GM12878 (cell line): Measurements from ENCODE around the gene NPAS1. TPM values are rescaled to one million over a fixed set of nuclear protein-coding genes. Genes with fewer than 3 reads are reported as not detected.

ENCODE experiments used
- ATAC-seq: fragments of 200-7000 bp; cut with Tn5 transposase; 3 replicates; pipeline ENCODE4 v1.9.1; 2020; ENCODE audit warnings: mild to moderate bottlenecking, moderate library complexity
- BruUV-seq: library from RNA; stranded (reverse); fragments of 400-500 nt; replicated peaks from 2 replicates; lab custom pipeline; 2021; lab: Mats Ljungman, UMichigan
- CTCF ChIA-PET: fragments of 300-600 bp; sonication (Branson Sonifier 250); formaldehyde crosslinking; extraction: SDS; loops from one replicate; lab custom pipeline; 2021; ENCODE audit warnings: inconsistent platforms; lab: Yijun Ruan, JAX
- POLR2A ChIA-PET: fragments of 350-600 bp; formaldehyde crosslinking; extraction: SDS; loops from one replicate; lab custom pipeline; 2021; ENCODE audit warnings: inconsistent platforms; lab: Charles Lee
- RAD21 ChIA-PET: fragments of 300-600 bp; sonication (Branson Sonifier 250); formaldehyde crosslinking; loops from one replicate; lab custom pipeline; 2023; ENCODE audit warnings: antibody characterized with exemption; ENCODE audit not compliant: unreplicated experiment; lab: Charles Lee
- SMC1A ChIA-PET: fragments of 300-600 bp; sonication (Branson Sonifier 250); formaldehyde crosslinking; loops from one replicate; lab custom pipeline; 2023; ENCODE audit not compliant: unreplicated experiment, uncharacterized antibody; lab: Charles Lee
- DNase-seq: peaks from one replicate; pipeline ENCODE4 v3.0.0-alpha.2; 2011; ENCODE audit warnings: low read depth, low spot score
- FAIRE-seq: peaks from 3 replicates; lab custom pipeline; 2011; peaks lifted over from hg19 to GRCh38; lab: Jason Lieb, UNC
- H2AFZ ChIP-seq: 2 replicates; pipeline ENCODE4 v1.6.0; 2011; ENCODE audit warnings: low read depth, low read length, control low read depth; ENCODE audit not compliant: control insufficient read depth
- H3K27ac ChIP-seq: 2 replicates; pipeline ENCODE4 v1.5.1; 2011; ENCODE audit warnings: control low read depth; ENCODE audit not compliant: control insufficient read depth, insufficient read depth
- H3K27me3 ChIP-seq, 2 experiments: replicated peaks in 1 of 2; 2 replicates each; pipeline versions ENCODE4 v1.6.0 to v1.6.1; 2011; ENCODE audit warnings: low read length in 1 of 2; ENCODE audit not compliant: control insufficient read depth in 2 of 2, insufficient read depth in 2 of 2
- H3K36me3 ChIP-seq, 2 experiments: 2 replicates each; pipeline ENCODE4 v1.5.1; 2011; ENCODE audit warnings: low read length in 1 of 2; ENCODE audit not compliant: control insufficient read depth in 2 of 2, insufficient read depth in 2 of 2
- H3K4me1 ChIP-seq: 2 replicates; pipeline ENCODE4 v1.6.1; 2011; ENCODE audit warnings: mild to moderate bottlenecking, low read length, moderate library complexity, mixed read lengths; ENCODE audit not compliant: control insufficient read depth, insufficient read depth
- H3K4me2 ChIP-seq: 2 replicates; pipeline ENCODE4 v1.6.0; 2011; ENCODE audit warnings: control low read depth; ENCODE audit not compliant: control insufficient read depth, insufficient read depth
- H3K4me3 ChIP-seq: fragments of 200-600 bp; sonication (generic); 2 replicates; pipeline ENCODE4 v1.5.1; 2016
- H3K79me2 ChIP-seq: 2 replicates; pipeline ENCODE4 v1.6.0; 2011; ENCODE audit warnings: low read length; ENCODE audit not compliant: control insufficient read depth, insufficient read depth
- H3K9ac ChIP-seq: 2 replicates; pipeline ENCODE4 v1.8.0; 2011; ENCODE audit warnings: low read length, control low read depth, mixed read lengths; ENCODE audit not compliant: control insufficient read depth, insufficient read depth
- H3K9me3 ChIP-seq: replicated peaks from 3 replicates; pipeline ENCODE4 v1.5.1; 2011; ENCODE audit warnings: mild to moderate bottlenecking, low read length; ENCODE audit not compliant: control insufficient read depth, insufficient read depth
- H4K20me1 ChIP-seq: 2 replicates; pipeline ENCODE4 v1.6.0; 2011; ENCODE audit not compliant: control insufficient read depth, insufficient read depth
- BHLHE40 ChIP-seq, 2 experiments: fragments of 450-650 bp in 1 of 2; IDR thresholded peaks; 2 replicates each; pipeline ENCODE4 v1.6.1; 2011 to 2017; ENCODE audit warnings: low read depth in 2 of 2, borderline replicate concordance in 1 of 2, improper control_type of control experiment in 1 of 2, low read length in 1 of 2, mild to moderate bottlenecking in 1 of 2
- DPF2 ChIP-seq: fragments of 450-650 bp; IDR thresholded peaks from 2 replicates; pipeline ENCODE4 v1.6.1; 2017; ENCODE audit warnings: mild to moderate bottlenecking
- EZH2 ChIP-seq: IDR thresholded peaks from 2 replicates; pipeline ENCODE4 v1.6.1; 2012; ENCODE audit warnings: low read depth, mild to moderate bottlenecking, control low read depth, inconsistent platforms, low read length, borderline replicate concordance; ENCODE audit not compliant: control insufficient read depth
- HCFC1 ChIP-seq: fragments of 150-350 bp; IDR thresholded peaks from 2 replicates; pipeline ENCODE4 v1.6.1; 2014; ENCODE audit warnings: low read length
- JUND ChIP-seq: IDR thresholded peaks from 2 replicates; pipeline ENCODE4 v1.6.1; 2012; ENCODE audit warnings: low read depth, mild to moderate bottlenecking, low read length, improper control_type of control experiment, moderate library complexity
- PBX3 ChIP-seq: IDR thresholded peaks from 2 replicates; pipeline ENCODE4 v1.6.1; 2011; ENCODE audit warnings: mild to moderate bottlenecking, low read depth, low read length, moderate library complexity; ENCODE audit not compliant: insufficient replicate concordance
- SRF ChIP-seq, 2 experiments: IDR thresholded peaks; 2 replicates each; pipeline ENCODE4 v1.6.1; 2011; ENCODE audit warnings: low read depth in 2 of 2, low read length in 2 of 2, mild to moderate bottlenecking in 1 of 2, moderate library complexity in 1 of 2
- ZNF207 ChIP-seq: fragments of 450-650 bp; IDR thresholded peaks from 2 replicates; pipeline ENCODE4 v1.6.1; 2014; ENCODE audit warnings: antibody characterized with exemption, mild to moderate bottlenecking, borderline replicate concordance
- ZSCAN29 ChIP-seq: fragments of 450-650 bp; IDR thresholded peaks from 2 replicates; pipeline ENCODE4 v1.6.1; 2017; ENCODE audit warnings: mild to moderate bottlenecking, moderate library complexity
- WGBS: methylation state at CpG from one replicate; pipeline ENCODE4 v1.1.6; 2016; ENCODE audit warnings: low lambda C conversion rate; ENCODE audit not compliant: insufficient replicate concordance, insufficient coverage; ENCODE audit errors: missing lambda C conversion rate; 5-methylcytosine and 5-hydroxymethylcytosine counted together
- in situ Hi-C: fragments of 300-500 bp; cut with MboI; formaldehyde crosslinking; loops from 9 replicates; pipeline ENCODE4 v1.14.3; 2018; ENCODE audit warnings: mixed read lengths
- intact Hi-C: fragments of 100-400 bp; cut with micrococcal nuclease; formaldehyde crosslinking; loops from one replicate; pipeline ENCODE4 v1.14.2; 2022; ENCODE audit not compliant: unreplicated experiment
- polyA plus RNA-seq, 11 experiments: library from polyadenylated mRNA; depleted of rRNA in 4 of 11; unstranded in 6 of 11; stranded (reverse) in 5 of 11; fragments of >200 nt; fragmentation: Nextera tagmentation in 4 of 11; fragmentation: Illumina TruSeq in 1 of 11; extraction: Ambion mirVana in 4 of 11; extraction: Trizol in 1 of 11; gene quantifications; 1 replicate in 1 of 11; 2 replicates in 10 of 11; pipeline versions ENCODE4 v1.2.1 to v1.2.3, GENCODE V29; 2011 to 2016; ENCODE audit warnings: inconsistent platforms in 2 of 11, missing spikeins in 2 of 11, low read depth in 1 of 11
- total RNA-seq, 4 experiments: library from RNA; depleted of rRNA in 3 of 4; stranded (reverse); fragments of >200 nt in 3 of 4; fragmentation: Illumina TruSeq in 1 of 4; extraction: Trizol in 1 of 4; gene quantifications; 2 replicates each; pipeline versions ENCODE4 v1.2.1 to v1.2.3, GENCODE V29; 2013 to 2021

Gene NPAS1
- total and polyA plus RNA-seq, 10 of the 15 experiments (the other 5 are each of a cell fraction or from before 2014, with no cell fraction given), result 0.14 to 0.72 (median 0.28) TPM; not detected in 3

- in situ Hi-C loops, result no loop called here
- ATAC-seq (no peak), FAIRE-seq (no peak), DNase-seq (no peak)
- H3K4me2 ChIP-seq, result no peak overlapping the region
- no peak overlapping the region for H3K9ac ChIP-seq
- H3K36me3 ChIP-seq, result peaks cover 0 to 1% of the 10 kb centered on the region in 2 experiments; a peak in 1 of 4 replicates
- no peaks in the 10 kb centered on the region for H3K79me2 ChIP-seq
- RAD21 ChIA-PET, result no interaction called here
- no peak for TF ChIP-seq BHLHE40 (IDR thresholded peaks at IDR 0.05; ENCODE audit: borderline replicate concordance in 1 of 2, low read depth in 2 of 2, low read length in 1 of 2)
- TF ChIP-seq EZH2, result no peak
- no peak for TF ChIP-seq ZNF207
- no peak for TF ChIP-seq JUND
- TF ChIP-seq SRF (IDR thresholded peaks at IDR 0.05; ENCODE audit: low read depth in 2 of 2, low read length in 2 of 2), result no peak
- no peak for TF ChIP-seq HCFC1
- no peak for TF ChIP-seq PBX3
- TF ChIP-seq DPF2, result no peak
- no peak for TF ChIP-seq ZSCAN29
- no peak overlapping the region for H2AFZ ChIP-seq
- no peaks in the 10 kb centered on the region for H4K20me1 ChIP-seq
- H3K27ac ChIP-seq, result no peak overlapping the region
- intact Hi-C loops, result no loop called here
- H3K4me1 ChIP-seq, result peaks cover 3% of the 10 kb centered on the region; the same call in 1 of the 2 replicates
- H3K9me3 ChIP-seq, result no peaks in the 10 kb centered on the region
- H3K4me3 ChIP-seq, result no peak overlapping the region
- WGBS, result 97% methylated on average over 29 of the region's 29 CpGs
- no TSS peak for BruUV-seq
- POLR2A ChIA-PET, result no interaction called here
- H3K27me3 ChIP-seq, result no peaks in the 10 kb centered on the region
- SMC1A ChIA-PET, result interaction anchor here (0.7 kb wide), 1 partner anchor 274 kb away, joined by 3 read pairs; no protein-coding TSS in a partner anchor
- CTCF ChIA-PET, result interaction anchor here (0.6 to 2.1 kb wide), 3 partner anchors 12 to 127 kb away, joined by 3 to 11 read pairs (median 4); no protein-coding TSS in a partner anchor
Observed at GRCh38 chr19:46979126-46980105, 40.2 kb upstream of the NPAS1 start.
